Ovary (tissue), 9 donors: ENCODE data around the gene MNAT1. TPM values are rescaled to one million over a fixed set of nuclear protein-coding genes. Genes with fewer than 3 reads are reported as not detected.

Experiments used
- DNase-seq, 5 donors: peaks; one replicate each; pipeline ENCODE4 v3.0.0-alpha.2; 2019 to 2020
- H3K27ac ChIP-seq, 2 donors: fragments of 200-600 bp; one replicate each; pipeline versions ENCODE4 v1.5.1 to v1.8.0; 2019 to 2022
- H3K27me3 ChIP-seq: fragments of 200-600 bp; one replicate; pipeline ENCODE4 v1.8.0; 2022
- H3K36me3 ChIP-seq: fragments of 200-600 bp; sonication (generic); one replicate; pipeline ENCODE4 v1.5.1; 2019
- H3K4me1 ChIP-seq: one replicate; pipeline ENCODE4 v1.8.1; 2013; ENCODE audit warnings: mild to moderate bottlenecking, moderate library complexity; ENCODE audit not compliant: insufficient read depth
- H3K4me3 ChIP-seq: fragments of 200-600 bp; sonication (generic); one replicate; pipeline ENCODE4 v1.5.1; 2017
- H3K9me3 ChIP-seq, 2 donors: fragments of 200-600 bp in 1 of 2; sonication (generic) in 1 of 2; one replicate each; pipeline versions ENCODE4 v1.5.1 to v1.8.1; 2013 to 2019; ENCODE audit warnings: mild to moderate bottlenecking in 1 of 2, moderate library complexity in 1 of 2
- CTCF ChIP-seq, 3 donors: fragments of 450-650 bp in 2 of 3; fragments of 200-600 bp in 1 of 3; IDR thresholded peaks; one replicate each; pipeline versions ENCODE4 v1.5.1 to v1.8.0; 2016 to 2022; ENCODE audit warnings: antibody characterized with exemption in 3 of 3, mild to moderate bottlenecking in 1 of 3
- EP300 ChIP-seq: sonication (generic); formaldehyde crosslinking; IDR thresholded peaks from one replicate; pipeline ENCODE4 v1.6.1; 2017; ENCODE audit warnings: antibody characterized with exemption
- POLR2A ChIP-seq: fragments of 450-650 bp; IDR thresholded peaks from one replicate; pipeline ENCODE4 v1.6.1; 2017; ENCODE audit warnings: antibody characterized with exemption, mild to moderate bottlenecking, moderate library complexity
- WGBS, 3 donors: extraction: QIAGEN DNeasy Blood & Tissue Kit in 1 of 3; methylation state at CpG; one replicate each; pipeline versions ENCODE4 v1.1.5 to v1.1.7; 2013 to 2017; 5-methylcytosine and 5-hydroxymethylcytosine counted together
- intact Hi-C, 4 donors: fragments of 100-400 bp; cut with DNase I; formaldehyde crosslinking; loops; one replicate each; pipeline versions ENCODE4 v1.11.0 to v1.15.1; 2022 to 2023
- polyA plus RNA-seq, 2 donors: library from polyadenylated mRNA; stranded (reverse); fragments of 200-250 nt in 1 of 2; fragments of 350-450 nt in 1 of 2; fragmentation: Illumina TruSeq in 1 of 2; extraction: RNeasy Lipid Tissue Mini Kit (QIAGEN cat#74804) in 1 of 2; gene quantifications; one replicate each; pipeline ENCODE4 v1.2.3, GENCODE V29; 2013 to 2014
- total RNA-seq, 7 donors: library from RNA; depleted of rRNA in 2 of 7; stranded (reverse); fragments of >200 nt in 2 of 7; fragmentation: NEBNext Ultra II Directional in 3 of 7; extraction: Animal tissue kit (Norgen Biotek cat#: 25700) in 3 of 7; gene quantifications; one replicate each; pipeline versions ENCODE4 v1.1.0 to v1.2.4, GENCODE V29; 2016 to 2023
- donor health status: DM: no; HTN: no; CAD: no; lungs with moderate emphysema.
- donor health status: DM: no; HTN: no; CAD: no.
- donor health status: Bipolar disorder and iron deficiency.
- donor health status: DM: yes; HTN: yes; CAD: no.
- donor health status: DM: no; HTN: no; CAD: no.
- donor health status: DM: yes; HTN: yes; CAD: no.

MNAT1 gene
- total and polyA plus RNA-seq, 9 donors = 23.0 to 59.4 (median 32.8) TPM

- Histone ChIP-seq H3K9me3 (no peaks in the 10 kb centered on the region), H3K4me3 (no peak overlapping the region), H3K4me1 (no peaks in the 10 kb centered on the region), H3K27me3 (no peaks in the 10 kb centered on the region), H3K27ac (no peak overlapping the region), H3K36me3 (no peaks in the 10 kb centered on the region)
- DNase-seq = no peak
- intact Hi-C loops = no loop called here
- WGBS, 3 donors = 16 to 21% (median 17%) methylated on average over 2 of the region's 2 CpGs
- TF ChIP-seq POLR2A = no peak
- no peak for TF ChIP-seq CTCF (IDR thresholded peaks at IDR 0.05)
- no peak for TF ChIP-seq EP300
Measured at GRCh38 chr14:60971271-60971670, 236.7 kb downstream of the MNAT1 start.

DNA sequence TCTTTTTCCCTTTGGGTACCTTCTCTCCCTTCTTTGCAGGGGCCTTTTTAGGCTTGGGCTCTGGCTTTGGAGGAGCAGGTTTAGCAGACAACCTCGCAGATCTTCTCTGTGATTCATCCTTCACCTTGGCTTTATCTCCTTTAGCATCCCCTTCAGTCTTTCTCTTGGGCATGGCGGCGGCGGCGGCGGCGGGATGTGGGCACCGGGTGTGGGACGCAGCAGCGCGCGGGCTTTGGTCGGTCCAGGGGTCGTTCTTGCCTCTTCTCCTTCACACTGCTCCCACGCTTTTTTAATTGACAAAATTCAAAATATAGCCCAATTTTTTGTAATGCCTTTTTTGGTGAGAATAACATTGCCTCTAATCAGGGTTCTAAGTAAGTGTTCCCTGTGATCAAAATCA, 237.7 kb downstream of the MNAT1 start:
- Histone ChIP-seq H3K9me3 (no peaks in the 10 kb centered on the region), H3K36me3 (no peaks in the 10 kb centered on the region), H3K4me3 (no peak overlapping the region), H3K27ac (no peak overlapping the region), H3K4me1 (no peaks in the 10 kb centered on the region), H3K27me3 (no peaks in the 10 kb centered on the region)
- TF ChIP-seq POLR2A = no peak
- TF ChIP-seq EP300 = no peak
- no peak for TF ChIP-seq CTCF (IDR thresholded peaks at IDR 0.05)
- DNase-seq = no peak
- WGBS, 3 donors = 97 to 99% (median 97%) methylated on average over 15 of the region's 15 CpGs
- intact Hi-C loops = no loop called here

DNA sequence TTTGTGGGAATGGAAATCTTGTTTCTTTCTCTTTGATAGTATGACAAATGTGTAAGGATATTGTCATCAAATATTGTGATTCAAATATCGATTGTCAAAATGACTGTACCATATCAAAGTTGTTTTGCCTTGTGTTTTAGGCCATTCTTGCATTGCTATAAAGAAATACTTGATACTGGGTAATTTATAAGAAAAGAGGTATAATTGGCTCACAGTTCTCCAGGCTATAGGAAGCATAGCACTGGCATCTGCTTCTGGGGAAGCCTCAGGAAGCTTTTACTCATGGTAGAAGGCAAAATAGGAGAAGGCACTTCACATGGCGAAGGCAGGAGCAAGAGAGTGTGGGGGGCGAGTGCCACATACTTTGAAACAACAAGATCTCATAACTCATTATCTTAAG, 238.5 kb downstream of the MNAT1 start:
- TF ChIP-seq CTCF (IDR thresholded peaks at IDR 0.05) (no peak), POLR2A (no peak), EP300 (no peak)
- intact Hi-C loops = no loop called here
- H3K36me3 ChIP-seq = no peaks in the 10 kb centered on the region
- no peak for DNase-seq
- H3K4me3 ChIP-seq = no peak overlapping the region
- no peaks in the 10 kb centered on the region for H3K4me1 ChIP-seq
- WGBS, 3 donors = 95 to 100% (median 98%) methylated on average over 3 of the region's 3 CpGs
- H3K27ac ChIP-seq = no peak overlapping the region
- no peaks in the 10 kb centered on the region for H3K9me3 ChIP-seq
- H3K27me3 ChIP-seq = no peaks in the 10 kb centered on the region

- TF ChIP-seq EP300 (no peak), POLR2A (no peak), CTCF (IDR thresholded peaks at IDR 0.05) (no peak)
- Histone ChIP-seq H3K4me3 (no peak overlapping the region), H3K9me3 (no peaks in the 10 kb centered on the region), H3K36me3 (no peaks in the 10 kb centered on the region), H3K4me1 (no peaks in the 10 kb centered on the region), H3K27me3 (no peaks in the 10 kb centered on the region), H3K27ac (no peak overlapping the region)
- no peak for DNase-seq
- 70 to 78% (median 72%) methylated on average over 6 of the region's 6 CpGs for WGBS, 3 donors
- intact Hi-C loops = no loop called here
Measured at GRCh38 chr14:60974090-60974651, 239.6 kb downstream of the MNAT1 start.
